Activated naive CD4-positive, alpha-beta T cell treated with anti-CD3 and anti-CD28 coated beads for 36 hours (primary cell): ENCODE measurements around the gene PARP14. TPM values are rescaled to one million over a fixed set of nuclear protein-coding genes. Genes with fewer than 3 reads are reported as not detected.
"Not testable (repeated sequence)": the region's sequence is repeated elsewhere in the genome, so short reads cannot be mapped to it uniquely, and the experiment has no call there.

Experiments
- CTCF ChIA-PET: fragments of 350-600 bp; sonication (Branson Sonifier 250); formaldehyde crosslinking; loops from one replicate; lab custom pipeline; 2021; ENCODE audit warnings: antibody characterized with exemption; lab: Charles Lee
- DNase-seq: peaks from one replicate; pipeline ENCODE4 v3.0.0-alpha.2; 2020
- H3K27ac Mint-ChIP-seq: one replicate; pipeline ENCODE4 v1.8.0; 2021; ENCODE audit warnings: mild to moderate bottlenecking, mixed read lengths
- H3K27me3 Mint-ChIP-seq: one replicate; pipeline ENCODE4 v1.8.0; 2021; ENCODE audit warnings: low read depth, mixed read lengths
- H3K36me3 Mint-ChIP-seq: one replicate; pipeline ENCODE4 v1.8.0; 2021; ENCODE audit warnings: low read depth, mixed read lengths
- H3K4me1 Mint-ChIP-seq: one replicate; pipeline ENCODE4 v1.8.0; 2021; ENCODE audit warnings: low read depth, mixed read lengths
- H3K4me3 Mint-ChIP-seq: one replicate; pipeline ENCODE4 v1.8.0; 2021; ENCODE audit warnings: mild to moderate bottlenecking, moderate library complexity, mixed read lengths
- H3K9me3 Mint-ChIP-seq: one replicate; pipeline ENCODE4 v1.8.0; 2021; ENCODE audit warnings: mixed read lengths
- intact Hi-C: fragments of 100-400 bp; cut with micrococcal nuclease; formaldehyde crosslinking; loops from one replicate; pipeline ENCODE4 v1.15.1; 2023
- total RNA-seq, 2 experiments: library from RNA; stranded (reverse); gene quantifications; one replicate each; pipeline ENCODE4 v1.2.3, GENCODE V29; 2021

Gene PARP14
- total RNA-seq, 2 experiments from 2014 or later = 35.4 to 38.9 TPM

GRCh38 chr3:122697952-122698620, 17.4 kb downstream of the PARP14 start:
- no peaks in the 10 kb centered on the region for H3K9me3 Mint-ChIP-seq
- no peaks in the 10 kb centered on the region for H3K27me3 Mint-ChIP-seq
- CTCF ChIA-PET = interaction anchor here (0.7 to 1.1 kb wide), 2 partner anchors 103 to 159 kb away, joined by 3 to 4 read pairs; no protein-coding TSS in a partner anchor
- peaks cover 7% of the 10 kb centered on the region for H3K4me1 Mint-ChIP-seq
- no peak overlapping the region for H3K27ac Mint-ChIP-seq
- DNase-seq = no peak
- H3K36me3 Mint-ChIP-seq = peaks cover 33% of the 10 kb centered on the region
- intact Hi-C loops = no loop called here
- no peak overlapping the region for H3K4me3 Mint-ChIP-seq

GRCh38 chr3:122700193-122700592, 19.6 kb downstream of the PARP14 start:
- H3K27ac Mint-ChIP-seq = no peak overlapping the region
- H3K4me1 Mint-ChIP-seq = peaks cover 7% of the 10 kb centered on the region
- H3K27me3 Mint-ChIP-seq = no peaks in the 10 kb centered on the region
- H3K36me3 Mint-ChIP-seq = peaks cover 37% of the 10 kb centered on the region
- H3K9me3 Mint-ChIP-seq = no peaks in the 10 kb centered on the region
- intact Hi-C loops = no loop called here
- H3K4me3 Mint-ChIP-seq = no peak overlapping the region
- no peak for DNase-seq
- CTCF ChIA-PET = interaction anchor here (1.1 kb wide), 1 partner anchor 55 kb away, joined by 4 read pairs; no protein-coding TSS in a partner anchor

DNA sequence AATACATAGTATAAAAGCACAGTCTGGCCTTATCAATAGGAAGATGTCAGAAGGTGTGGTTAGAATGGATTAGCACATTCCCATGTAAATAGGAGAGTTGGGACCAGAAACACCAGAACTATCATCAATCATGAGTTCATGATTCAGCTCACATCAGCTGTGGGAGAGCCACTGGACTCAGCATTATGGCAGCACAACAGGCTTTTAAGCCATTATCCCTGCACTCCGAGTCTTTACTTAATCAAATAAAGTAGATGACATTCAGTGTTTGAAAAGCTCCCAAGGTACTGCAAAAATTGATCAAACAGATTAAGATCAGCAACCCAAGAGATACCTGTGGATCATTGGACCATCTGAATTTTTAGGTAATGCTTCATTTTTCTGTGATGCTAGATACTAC, 24.7 kb downstream of the PARP14 start:
- H3K27ac Mint-ChIP-seq = no peak overlapping the region
- intact Hi-C loops = no loop called here
- no peaks in the 10 kb centered on the region for H3K9me3 Mint-ChIP-seq
- peaks cover 8% of the 10 kb centered on the region for H3K4me1 Mint-ChIP-seq
- no peak for DNase-seq
- H3K27me3 Mint-ChIP-seq = no peaks in the 10 kb centered on the region
- CTCF ChIA-PET = interaction anchor here (2.8 kb wide), 1 partner anchor 26 kb away, joined by 9 read pairs; the partner anchor contains the start of gene PARP14
- H3K4me3 Mint-ChIP-seq = no peak overlapping the region
- peaks cover 50% of the 10 kb centered on the region for H3K36me3 Mint-ChIP-seq

- intact Hi-C loops = not testable (repeated sequence)
These were observed 30.1 kb downstream of the PARP14 start for GRCh38 chr3:122710616-122711251.

GRCh38 chr3:122714273-122714672, 33.6 kb downstream of the PARP14 start:
- Mint-ChIP-seq H3K36me3 (peaks cover 43% of the 10 kb centered on the region), H3K9me3 (no peaks in the 10 kb centered on the region), H3K27ac (no peak overlapping the region), H3K4me3 (no peak overlapping the region), H3K4me1 (peaks cover 20% of the 10 kb centered on the region), H3K27me3 (no peaks in the 10 kb centered on the region)
- no peak for DNase-seq
- CTCF ChIA-PET = no interaction called here
- intact Hi-C loops = no loop called here

More at GRCh38 chr3:122710616-122711251, 30.1 kb downstream of the PARP14 start:
- H3K27ac Mint-ChIP-seq, H3K9me3 Mint-ChIP-seq, DNase-seq, H3K4me3 Mint-ChIP-seq, CTCF ChIA-PET, H3K27me3 Mint-ChIP-seq: not testable (repeated sequence)
- peaks cover 20% of the 10 kb centered on the region for H3K4me1 Mint-ChIP-seq
- peaks cover 54% of the 10 kb centered on the region for H3K36me3 Mint-ChIP-seq

GRCh38 chr3:122716667-122717066, 36.0 kb downstream of the PARP14 start:
- Mint-ChIP-seq H3K4me3 (no peak overlapping the region), H3K27ac (no peak overlapping the region), H3K9me3 (no peaks in the 10 kb centered on the region), H3K27me3 (no peaks in the 10 kb centered on the region), H3K4me1 (peaks cover 3% of the 10 kb centered on the region), H3K36me3 (peaks cover 32% of the 10 kb centered on the region)
- intact Hi-C loops = no loop called here
- CTCF ChIA-PET = interaction anchor here (0.9 kb wide), 1 partner anchor 43 kb away, joined by 3 read pairs; no protein-coding TSS in a partner anchor
- DNase-seq = no peak

GRCh38 chr3:122719273-122719921, 38.8 kb downstream of the PARP14 start:
- Mint-ChIP-seq H3K27me3 (no peaks in the 10 kb centered on the region), H3K27ac (no peak overlapping the region), H3K4me1 (no peaks in the 10 kb centered on the region), H3K36me3 (peaks cover 36% of the 10 kb centered on the region), H3K9me3 (no peaks in the 10 kb centered on the region), H3K4me3 (no peak overlapping the region)
- CTCF ChIA-PET = interaction anchor here (0.6 kb wide), 1 partner anchor 204 kb away, joined by 3 read pairs; no protein-coding TSS in a partner anchor
- no peak for DNase-seq
- intact Hi-C loops = no loop called here

GRCh38 chr3:122725106-122725505, 44.5 kb downstream of the PARP14 start:
- no peak for DNase-seq
- Mint-ChIP-seq H3K27ac (no peak overlapping the region), H3K9me3 (peaks cover 6% of the 10 kb centered on the region), H3K4me1 (no peaks in the 10 kb centered on the region), H3K4me3 (no peak overlapping the region), H3K36me3 (peaks cover 48% of the 10 kb centered on the region), H3K27me3 (no peaks in the 10 kb centered on the region)
- intact Hi-C loops = no loop called here
- CTCF ChIA-PET = no interaction called here

DNA sequence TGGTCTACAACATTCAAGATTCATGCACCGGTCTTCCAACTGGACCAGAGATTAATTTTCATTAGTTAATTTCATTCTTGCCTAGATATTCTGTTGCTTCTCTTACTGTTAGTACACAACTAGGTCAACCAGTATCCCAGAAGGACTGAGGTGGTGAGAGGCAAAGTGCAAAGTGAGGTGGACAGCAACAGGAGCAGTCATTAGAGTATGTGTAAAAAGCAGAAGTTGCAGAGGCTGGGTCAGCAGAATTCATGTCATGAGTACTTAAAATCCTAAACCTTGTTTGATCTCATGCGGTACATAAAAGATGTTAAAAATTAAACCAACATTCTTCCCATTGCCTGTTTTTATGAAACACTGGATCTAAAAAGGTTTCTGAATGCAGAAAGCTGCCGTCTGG, 46.7 kb downstream of the PARP14 start:
- Mint-ChIP-seq H3K36me3 (peaks cover 44% of the 10 kb centered on the region), H3K9me3 (peaks cover 6% of the 10 kb centered on the region), H3K27me3 (no peaks in the 10 kb centered on the region), H3K27ac (no peak overlapping the region), H3K4me1 (no peaks in the 10 kb centered on the region), H3K4me3 (no peak overlapping the region)
- intact Hi-C loops = no loop called here
- no peak for DNase-seq
- CTCF ChIA-PET = no interaction called here

DNA sequence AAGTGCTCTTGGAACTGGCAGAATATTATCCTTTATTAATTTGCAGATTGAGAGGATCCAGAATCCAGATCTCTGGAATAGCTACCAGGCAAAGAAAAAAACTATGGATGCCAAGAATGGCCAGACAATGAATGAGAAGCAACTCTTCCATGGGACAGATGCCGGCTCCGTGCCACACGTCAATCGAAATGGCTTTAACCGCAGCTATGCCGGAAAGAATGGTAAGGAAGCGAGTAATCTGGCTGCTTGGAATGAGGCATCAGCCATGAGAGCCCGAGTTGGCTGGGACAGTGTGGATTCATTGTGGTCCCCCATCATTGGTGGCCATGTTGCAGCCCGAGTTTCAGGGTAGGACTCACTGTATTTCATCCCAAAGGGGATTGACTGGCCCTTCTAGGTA, 47.1 kb downstream of the PARP14 start:
- Mint-ChIP-seq H3K36me3 (peaks cover 43% of the 10 kb centered on the region), H3K27ac (no peak overlapping the region), H3K4me1 (no peaks in the 10 kb centered on the region), H3K4me3 (no peak overlapping the region), H3K27me3 (no peaks in the 10 kb centered on the region), H3K9me3 (peaks cover 6% of the 10 kb centered on the region)
- CTCF ChIA-PET = no interaction called here
- intact Hi-C loops = no loop called here
- DNase-seq = no peak

GRCh38 chr3:122728186-122728585, 47.5 kb downstream of the PARP14 start:
- no peak overlapping the region for H3K27ac Mint-ChIP-seq
- no peak overlapping the region for H3K4me3 Mint-ChIP-seq
- intact Hi-C loops = no loop called here
- H3K27me3 Mint-ChIP-seq = no peaks in the 10 kb centered on the region
- H3K4me1 Mint-ChIP-seq = no peaks in the 10 kb centered on the region
- CTCF ChIA-PET = no interaction called here
- peaks cover 42% of the 10 kb centered on the region for H3K36me3 Mint-ChIP-seq
- peaks cover 6% of the 10 kb centered on the region for H3K9me3 Mint-ChIP-seq
- DNase-seq = no peak

DNA sequence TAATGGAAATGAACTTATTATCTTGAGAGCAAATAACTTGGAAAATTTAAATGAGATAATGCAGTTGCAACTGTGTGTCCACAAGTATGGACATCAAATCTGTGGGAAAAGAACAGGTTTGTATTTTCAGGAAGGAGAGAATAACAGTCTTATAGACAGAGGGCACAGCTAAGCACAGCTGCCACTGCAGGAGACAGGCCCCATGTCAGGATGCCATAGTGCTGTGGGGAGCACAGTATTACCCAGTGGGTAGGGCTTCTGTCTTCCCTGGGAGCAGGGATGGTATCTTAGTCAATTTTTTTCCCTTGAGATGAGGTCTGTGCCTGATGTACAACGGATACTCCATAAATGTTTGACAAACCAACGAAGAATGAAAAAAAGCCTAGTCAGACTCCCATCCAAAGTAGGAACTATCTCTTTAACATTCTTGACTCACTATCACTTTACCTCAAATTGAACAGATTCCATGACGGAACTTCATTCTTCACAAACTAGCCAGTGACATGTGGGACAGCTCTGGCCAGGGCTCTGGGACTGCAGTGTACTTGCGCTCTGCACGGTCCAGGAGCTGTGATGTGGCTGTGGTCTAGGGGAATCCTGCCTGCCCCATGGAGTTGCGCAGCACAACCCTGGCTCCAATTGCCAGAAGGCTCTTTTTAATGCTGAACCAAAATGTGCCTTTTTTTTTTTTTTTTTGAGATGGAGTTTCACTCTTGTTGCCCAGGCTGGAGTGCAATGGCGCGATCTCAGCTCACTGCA, 48.3 kb downstream of the PARP14 start:
- intact Hi-C loops = no loop called here
- Mint-ChIP-seq H3K4me3 (no peak overlapping the region), H3K27me3 (no peaks in the 10 kb centered on the region), H3K9me3 (peaks cover 6% of the 10 kb centered on the region), H3K36me3 (peaks cover 42% of the 10 kb centered on the region), H3K4me1 (no peaks in the 10 kb centered on the region), H3K27ac (no peak overlapping the region)
- CTCF ChIA-PET = interaction anchor here (0.7 kb wide), 1 partner anchor 29 kb away, joined by 4 read pairs; no protein-coding TSS in a partner anchor
- no peak for DNase-seq
